ENCODE data around the gene NMT2. TPM values are rescaled to one million over a fixed set of nuclear protein-coding genes. Genes with fewer than 3 reads are reported as not detected.

Gene NMT2
- polyA plus RNA-seq, 1 experiment = 38.2 TPM

DNA sequence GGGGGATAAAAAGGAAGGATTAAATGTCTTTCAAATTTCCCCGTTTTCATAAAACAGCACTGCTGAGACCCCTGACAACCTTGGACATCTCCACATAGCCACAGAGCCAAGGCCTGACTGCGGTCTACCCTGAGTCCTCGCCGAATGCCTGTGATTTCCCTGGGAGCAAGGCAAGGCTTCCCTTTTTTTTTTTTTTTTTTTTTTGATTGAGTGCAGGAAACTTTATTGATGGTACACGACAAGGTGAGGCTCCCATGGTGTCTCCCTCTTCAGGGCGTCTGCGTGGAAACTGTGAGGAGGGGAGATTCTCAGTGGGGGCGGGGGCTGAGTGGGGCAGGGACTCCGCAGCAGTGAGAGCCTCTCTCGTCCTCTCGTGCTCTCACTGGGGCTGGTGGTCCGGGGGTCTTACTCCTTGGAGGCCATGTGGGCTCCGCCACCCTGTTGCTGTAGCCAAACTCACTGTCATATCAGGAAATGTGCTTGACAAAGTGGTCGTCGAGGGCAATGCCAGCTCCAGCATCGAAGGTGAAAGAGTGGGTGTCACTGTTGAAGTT lies 75.6 kb downstream of the NMT2 start:
- POLR2A ChIA-PET = no interaction called here
- Histone ChIP-seq H3K4me3 (ENCODE audit: low read depth, low read length) (no peak overlapping the region), H3K27ac (ENCODE audit: low read depth, low read length) (no peak overlapping the region), H3K27me3 (ENCODE audit: control insufficient read depth, insufficient read depth, low read length) (peaks cover 4% of the 10 kb centered on the region), H3K9me3 (ENCODE audit: control insufficient read depth, insufficient read depth, low read length) (no peaks in the 10 kb centered on the region; the same call in 1 of the 2 replicates)
- CTCF ChIA-PET = no interaction called here
- TF ChIP-seq, protein P1, sequence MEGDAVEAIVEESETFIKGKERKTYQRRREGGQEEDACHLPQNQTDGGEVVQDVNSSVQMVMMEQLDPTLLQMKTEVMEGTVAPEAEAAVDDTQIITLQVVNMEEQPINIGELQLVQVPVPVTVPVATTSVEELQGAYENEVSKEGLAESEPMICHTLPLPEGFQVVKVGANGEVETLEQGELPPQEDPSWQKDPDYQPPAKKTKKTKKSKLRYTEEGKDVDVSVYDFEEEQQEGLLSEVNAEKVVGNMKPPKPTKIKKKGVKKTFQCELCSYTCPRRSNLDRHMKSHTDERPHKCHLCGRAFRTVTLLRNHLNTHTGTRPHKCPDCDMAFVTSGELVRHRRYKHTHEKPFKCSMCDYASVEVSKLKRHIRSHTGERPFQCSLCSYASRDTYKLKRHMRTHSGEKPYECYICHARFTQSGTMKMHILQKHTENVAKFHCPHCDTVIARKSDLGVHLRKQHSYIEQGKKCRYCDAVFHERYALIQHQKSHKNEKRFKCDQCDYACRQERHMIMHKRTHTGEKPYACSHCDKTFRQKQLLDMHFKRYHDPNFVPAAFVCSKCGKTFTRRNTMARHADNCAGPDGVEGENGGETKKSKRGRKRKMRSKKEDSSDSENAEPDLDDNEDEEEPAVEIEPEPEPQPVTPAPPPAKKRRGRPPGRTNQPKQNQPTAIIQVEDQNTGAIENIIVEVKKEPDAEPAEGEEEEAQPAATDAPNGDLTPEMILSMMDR (IDR thresholded peaks at IDR 0.05; ENCODE audit: low read depth, low read length) = no peak
- DNase-seq (ENCODE audit: low read depth, low spot score) = no peak

DNA sequence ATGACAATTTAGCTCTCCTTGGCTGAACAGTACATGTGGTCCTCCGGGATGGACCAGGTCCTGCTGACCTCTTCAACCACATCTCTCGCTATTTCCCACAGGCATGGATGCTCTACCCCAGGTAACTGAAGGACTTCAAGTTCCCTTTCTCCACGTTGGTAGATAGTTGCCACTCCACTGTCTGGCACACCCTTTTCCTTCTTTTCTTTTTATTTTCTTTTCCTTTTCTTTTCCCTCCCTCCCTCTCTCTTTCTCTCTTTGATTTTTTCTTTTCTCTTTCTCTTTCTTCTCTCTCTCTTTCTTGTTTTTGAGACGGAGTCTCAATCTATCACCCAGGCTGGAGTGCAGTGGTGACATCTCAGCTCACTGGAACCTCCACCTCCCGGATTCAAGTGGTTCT lies 77.1 kb downstream of the NMT2 start:
- H3K9me3 ChIP-seq (ENCODE audit: control insufficient read depth, insufficient read depth, low read length) = no peaks in the 10 kb centered on the region; the same call in 1 of the 2 replicates
- peaks cover 4% of the 10 kb centered on the region for H3K27me3 ChIP-seq (ENCODE audit: control insufficient read depth, insufficient read depth, low read length)
- DNase-seq (ENCODE audit: low read depth, low spot score) = no peak
- H3K27ac ChIP-seq (ENCODE audit: low read depth, low read length) = no peak overlapping the region
- TF ChIP-seq, protein P1 (IDR thresholded peaks at IDR 0.05; ENCODE audit: low read depth, low read length) = no peak
- POLR2A ChIA-PET = interaction anchor here (0.6 kb wide), 1 partner anchor 9 kb away, joined by 3 read pairs; no protein-coding TSS in a partner anchor
- CTCF ChIA-PET = no interaction called here
- H3K4me3 ChIP-seq (ENCODE audit: low read depth, low read length) = no peak overlapping the region

GRCh38 chr10:15088428-15089261 lies 79.8 kb downstream of the NMT2 start, which contains the start of gene ACBD7:
ACBD7 (minus strand) TSS chr10:15088776; CDS start chr10:15088728, 48 bp downstream.
- ChIA-PET CTCF (no interaction called here), POLR2A (no interaction called here)
- no peak within 1 kb of the TSS for H3K27ac ChIP-seq (ENCODE audit: low read depth, low read length)
- TF ChIP-seq, protein P1 (IDR thresholded peaks at IDR 0.05; ENCODE audit: low read depth, low read length) = peak; percentile 33; the same call in 1 of the 2 replicates
- no peaks in the 10 kb centered on the region; the same call in 1 of the 2 replicates for H3K9me3 ChIP-seq (ENCODE audit: control insufficient read depth, insufficient read depth, low read length)
- peaks cover 4% of the 10 kb centered on the region for H3K27me3 ChIP-seq (ENCODE audit: control insufficient read depth, insufficient read depth, low read length)
- peak within 1 kb of the TSS; percentile 66 for H3K4me3 ChIP-seq (ENCODE audit: low read depth, low read length)
- DNase-seq (ENCODE audit: low read depth, low spot score) = peak; percentile 21

GRCh38 chr10:15084502-15084922 lies 84.0 kb downstream of the NMT2 start:
- ChIA-PET POLR2A (no interaction called here), CTCF (no interaction called here)
- H3K27ac ChIP-seq (ENCODE audit: low read depth, low read length) = peak overlapping the region; percentile 71
- peak; percentile 88 for DNase-seq (ENCODE audit: low read depth, low spot score)
- TF ChIP-seq, protein P1 (IDR thresholded peaks at IDR 0.05; ENCODE audit: low read depth, low read length) = 0 out of 2 replicates have a peak, but pooled peaks have one; percentile 2
- H3K9me3 ChIP-seq (ENCODE audit: control insufficient read depth, insufficient read depth, low read length) = no peaks in the 10 kb centered on the region; the same call in 1 of the 2 replicates
- no peaks in the 10 kb centered on the region for H3K27me3 ChIP-seq (ENCODE audit: control insufficient read depth, insufficient read depth, low read length)
- peak overlapping the region; percentile 53 for H3K4me3 ChIP-seq (ENCODE audit: low read depth, low read length)
